OCI-LY7 (cell line): Measurements from ENCODE around the gene C4BPA.

ENCODE experiments used
- EZH2phosphoT487 ChIP-seq: fragments of 200-600 bp; sonication (generic); IDR thresholded peaks from 2 replicates; pipeline ENCODE4 v1.6.1; 2018; ENCODE audit warnings: low read depth, borderline replicate concordance, mild to moderate bottlenecking, mixed run types, antibody characterized with exemption, low read length, moderate library complexity, mixed read lengths
- TF ChIP-seq, protein P1 (sequence below): fragments of 200-600 bp; sonication (generic); conservative IDR thresholded peaks from 2 replicates; pipeline ENCODE4 v1.5.1; 2014; ENCODE audit warnings: mild to moderate bottlenecking, antibody characterized with exemption, low read length, moderate library complexity, mixed read lengths

DNA sequence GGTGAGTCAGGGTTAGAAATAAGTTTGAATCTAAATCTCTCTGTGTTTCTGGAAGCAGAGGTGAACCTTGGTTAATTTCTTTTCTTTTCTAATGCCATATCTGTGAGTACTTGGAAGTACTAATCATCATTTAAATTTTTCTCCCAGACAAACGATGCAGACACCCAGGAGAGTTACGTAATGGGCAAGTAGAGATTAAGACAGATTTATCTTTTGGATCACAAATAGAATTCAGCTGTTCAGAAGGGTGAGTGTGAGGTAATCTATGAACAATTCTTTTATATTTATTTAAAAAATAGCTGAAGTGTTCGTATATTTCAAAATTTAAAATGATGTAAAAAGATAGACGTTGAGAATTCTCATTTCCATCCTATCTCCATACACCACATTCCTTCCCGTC lies 11.2 kb downstream of the C4BPA start:
- TF ChIP-seq, protein P1, sequence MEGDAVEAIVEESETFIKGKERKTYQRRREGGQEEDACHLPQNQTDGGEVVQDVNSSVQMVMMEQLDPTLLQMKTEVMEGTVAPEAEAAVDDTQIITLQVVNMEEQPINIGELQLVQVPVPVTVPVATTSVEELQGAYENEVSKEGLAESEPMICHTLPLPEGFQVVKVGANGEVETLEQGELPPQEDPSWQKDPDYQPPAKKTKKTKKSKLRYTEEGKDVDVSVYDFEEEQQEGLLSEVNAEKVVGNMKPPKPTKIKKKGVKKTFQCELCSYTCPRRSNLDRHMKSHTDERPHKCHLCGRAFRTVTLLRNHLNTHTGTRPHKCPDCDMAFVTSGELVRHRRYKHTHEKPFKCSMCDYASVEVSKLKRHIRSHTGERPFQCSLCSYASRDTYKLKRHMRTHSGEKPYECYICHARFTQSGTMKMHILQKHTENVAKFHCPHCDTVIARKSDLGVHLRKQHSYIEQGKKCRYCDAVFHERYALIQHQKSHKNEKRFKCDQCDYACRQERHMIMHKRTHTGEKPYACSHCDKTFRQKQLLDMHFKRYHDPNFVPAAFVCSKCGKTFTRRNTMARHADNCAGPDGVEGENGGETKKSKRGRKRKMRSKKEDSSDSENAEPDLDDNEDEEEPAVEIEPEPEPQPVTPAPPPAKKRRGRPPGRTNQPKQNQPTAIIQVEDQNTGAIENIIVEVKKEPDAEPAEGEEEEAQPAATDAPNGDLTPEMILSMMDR = no peak
- no peak for TF ChIP-seq EZH2phosphoT487
